8988T (cell line): ENCODE results near the gene WWC1.
A peak's percentile ranks its signal among the peaks of the same experiment; 100 is the strongest.

Experiments used
- DNase-seq: peaks from one replicate; pipeline ENCODE4 v3.0.0; 2011

The WWC1 gene

GRCh38 chr5:168365581-168366081 is 74.2 kb downstream of the WWC1 start:
- DNase-seq, result no peak

GRCh38 chr5:168366116-168366515 is 74.7 kb downstream of the WWC1 start:
- DNase-seq, result peak; percentile 39

- DNase-seq, result no peak
These were observed 77.4 kb downstream of the WWC1 start for GRCh38 chr5:168368854-168369253.

DNA sequence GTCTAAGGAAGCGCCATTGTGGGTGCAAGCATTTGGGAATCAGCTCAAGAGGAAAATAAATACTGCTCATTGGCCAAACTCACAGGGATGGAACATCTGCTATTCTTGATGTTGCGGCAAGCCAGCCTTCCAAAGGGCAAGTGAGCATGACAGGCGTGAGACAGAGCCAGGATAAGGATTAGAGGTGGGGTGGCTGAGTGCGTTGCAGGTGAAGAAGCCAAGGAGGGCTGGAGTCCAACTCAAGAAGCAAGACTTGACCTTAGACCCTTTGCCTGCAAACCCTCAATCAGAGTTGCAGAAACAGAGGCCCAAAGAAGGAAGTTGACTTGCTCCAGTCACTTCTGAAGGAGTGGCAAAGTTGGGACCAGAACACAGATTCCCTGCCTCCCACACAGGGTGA is 79.4 kb downstream of the WWC1 start:
- no peak for DNase-seq

- DNase-seq, result no peak
These were observed 81.0 kb downstream of the WWC1 start for GRCh38 chr5:168372356-168372946.

GRCh38 chr5:168374532-168374931 is 83.1 kb downstream of the WWC1 start:
- DNase-seq, result no peak

- no peak for DNase-seq
These were observed 83.8 kb downstream of the WWC1 start for GRCh38 chr5:168375214-168375613.

DNA sequence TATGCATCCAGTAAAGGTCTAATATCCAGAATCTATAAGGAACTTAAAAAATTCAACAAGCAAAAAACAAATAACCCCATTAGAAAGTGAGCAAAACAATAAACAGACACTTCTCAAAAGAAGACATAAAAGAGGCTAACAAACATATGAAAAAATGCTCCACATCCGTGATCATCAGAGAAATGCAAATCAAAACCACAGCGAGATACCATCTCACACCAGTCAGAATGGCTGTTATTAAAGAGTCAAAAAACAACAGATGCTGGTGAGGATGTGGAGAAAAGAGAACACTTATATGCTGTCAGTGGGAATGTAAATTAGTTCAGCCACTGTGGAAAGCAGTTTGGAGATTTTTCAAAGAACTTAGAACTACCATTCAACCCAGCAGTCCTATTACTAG is 86.1 kb downstream of the WWC1 start:
- no peak for DNase-seq

GRCh38 chr5:168378741-168379140 is 87.3 kb downstream of the WWC1 start:
- DNase-seq, result no peak

- DNase-seq, result no peak
These were observed 91.0 kb downstream of the WWC1 start for GRCh38 chr5:168382421-168382820.

DNA sequence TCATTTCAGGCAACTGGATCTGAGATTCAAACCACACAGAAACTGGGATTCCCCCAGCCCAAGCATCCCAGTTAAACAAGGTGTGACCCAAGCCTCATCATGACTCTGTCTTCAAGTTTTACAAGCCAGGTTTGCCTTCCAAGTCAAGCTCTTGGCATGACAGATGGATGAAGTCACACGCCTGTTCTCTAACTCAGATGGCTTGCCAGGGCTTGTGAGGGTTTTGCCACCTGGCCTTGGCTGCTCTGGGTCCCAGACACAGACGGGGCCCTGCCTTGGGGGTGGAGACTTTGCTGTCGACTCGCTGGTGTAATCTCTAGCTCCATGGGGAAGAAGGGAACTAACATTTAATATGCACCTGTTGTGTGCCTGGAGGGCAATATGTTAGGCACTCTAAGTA is 99.0 kb downstream of the WWC1 start:
- DNase-seq, result no peak

GRCh38 chr5:168393773-168394172 is 102.3 kb downstream of the WWC1 start:
- no peak for DNase-seq

- no peak for DNase-seq
These were observed 109.2 kb downstream of the WWC1 start for GRCh38 chr5:168400429-168401220.

- DNase-seq, result no peak
These were observed 109.8 kb downstream of the WWC1 start for GRCh38 chr5:168401226-168401625.

- no peak for DNase-seq
These were observed 110.4 kb downstream of the WWC1 start for GRCh38 chr5:168401880-168402279.

GRCh38 chr5:168404365-168404764 is 112.9 kb downstream of the WWC1 start:
- DNase-seq, result no peak

- DNase-seq, result no peak
These were observed 115.8 kb downstream of the WWC1 start for GRCh38 chr5:168407211-168407610.

DNA sequence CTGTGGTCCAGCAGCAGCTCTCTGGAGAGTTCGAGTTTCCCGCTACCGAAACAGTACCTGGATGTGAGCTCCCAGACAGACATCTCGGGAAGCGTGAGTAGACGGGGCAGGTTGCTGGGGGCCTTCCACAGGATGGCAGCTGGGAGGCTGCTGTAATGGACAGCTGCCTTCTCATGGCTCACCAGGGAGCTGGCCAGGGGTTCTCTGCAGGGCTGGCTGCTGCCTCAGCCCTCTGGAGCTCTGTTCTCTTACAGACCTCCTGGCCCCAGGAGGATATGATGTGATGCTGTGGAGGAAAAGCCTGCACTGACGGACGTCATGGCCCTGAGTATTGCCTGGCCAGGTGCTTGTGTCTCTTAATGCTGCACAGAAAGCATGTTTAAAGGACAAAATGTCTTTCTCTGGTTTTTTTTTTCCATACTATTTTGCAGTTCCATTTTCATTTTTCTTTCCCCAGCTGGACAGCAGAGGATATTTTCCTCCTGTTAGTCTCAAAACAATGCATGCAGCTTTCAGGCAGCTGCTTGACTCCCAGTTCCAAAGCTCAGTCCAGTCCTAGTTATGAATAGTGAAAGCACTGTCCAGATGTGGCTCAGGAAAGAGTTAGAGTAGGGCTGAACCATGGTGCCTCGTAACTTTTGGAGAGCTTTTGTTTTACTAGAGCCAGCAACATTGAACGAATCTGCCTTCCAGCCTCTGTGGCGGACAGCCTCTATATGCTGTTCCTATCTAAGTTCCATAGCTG is 117.3 kb downstream of the WWC1 start:
- DNase-seq, result no peak

DNA sequence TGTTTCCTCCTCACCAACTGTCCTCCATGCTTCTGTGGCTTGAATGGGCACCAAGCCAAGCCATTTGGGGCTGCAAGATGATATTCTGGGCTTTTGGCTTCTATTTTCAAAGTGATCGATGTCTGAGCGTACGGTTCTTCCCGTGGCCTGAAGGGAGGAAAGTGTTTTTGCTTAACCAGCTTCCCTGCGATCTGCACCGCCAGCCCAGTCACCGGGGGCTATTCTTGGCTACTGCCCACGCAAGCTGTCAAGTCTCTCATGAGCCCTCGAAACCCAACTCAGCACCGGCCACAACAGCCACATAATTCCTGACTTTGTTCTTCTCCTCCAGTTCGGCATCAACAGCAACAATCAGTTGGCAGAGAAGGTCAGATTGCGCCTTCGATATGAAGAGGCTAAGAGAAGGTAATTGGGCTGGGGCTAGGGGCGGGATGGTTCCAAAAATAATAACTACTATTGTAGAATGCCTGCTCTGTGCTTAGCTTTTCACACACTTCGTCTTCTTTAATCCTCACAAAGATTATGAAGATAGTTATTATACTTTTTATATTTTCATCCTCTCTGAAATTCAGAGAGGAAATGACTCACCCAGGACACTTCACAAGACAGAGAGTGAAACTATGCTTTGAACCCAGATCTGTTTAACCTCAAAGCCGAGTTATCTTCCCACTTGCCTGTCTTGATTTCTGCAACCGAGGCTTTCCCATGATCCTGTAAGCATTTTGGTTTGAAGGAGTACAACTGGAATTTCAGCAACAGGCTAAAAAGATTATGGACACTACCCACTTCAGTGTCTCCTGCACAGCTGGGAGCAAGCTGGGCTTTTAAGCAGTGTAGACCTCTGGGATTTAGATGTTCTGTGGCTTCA is 118.4 kb downstream of the WWC1 start:
- DNase-seq, result no peak

GRCh38 chr5:168411871-168412270 is 120.4 kb downstream of the WWC1 start:
- DNase-seq, result no peak

DNA sequence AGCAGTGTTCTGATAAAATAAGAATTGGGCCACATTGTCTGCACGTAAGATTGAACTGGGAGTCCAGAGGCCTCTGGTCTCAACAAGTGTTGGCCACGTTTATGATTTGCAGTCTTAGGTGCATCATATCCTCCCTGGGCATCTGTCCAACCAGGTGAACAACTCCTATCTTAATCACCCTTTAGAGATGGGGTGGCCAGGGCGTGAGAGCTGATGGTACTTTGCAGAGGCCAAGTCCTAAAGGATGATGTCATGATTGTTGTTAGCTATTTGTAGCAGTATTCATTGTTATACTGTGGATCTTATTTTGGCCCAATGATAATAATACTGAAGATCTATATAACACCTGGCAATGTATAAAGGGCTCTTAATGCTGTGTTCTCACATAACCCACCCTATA is 121.6 kb downstream of the WWC1 start:
- no peak for DNase-seq

DNA sequence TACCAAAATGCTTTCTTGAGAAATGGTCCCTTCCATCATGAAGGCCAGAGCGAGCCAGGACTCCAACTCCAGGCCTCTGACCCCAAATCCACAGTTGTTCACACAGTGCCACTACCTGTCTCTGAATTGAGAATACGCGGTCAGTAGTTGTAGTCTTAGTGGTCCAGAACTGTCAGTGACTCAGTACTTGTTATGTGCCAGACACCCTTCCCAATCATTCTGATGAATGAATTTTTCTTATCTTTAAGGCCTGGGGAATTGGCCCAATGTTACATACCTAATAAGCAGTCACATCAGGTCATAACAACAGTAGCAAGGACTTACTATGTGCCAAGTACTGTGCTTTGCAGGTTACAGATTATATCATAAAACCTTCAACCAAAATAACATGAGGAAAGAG is 122.2 kb downstream of the WWC1 start:
- no peak for DNase-seq

DNA sequence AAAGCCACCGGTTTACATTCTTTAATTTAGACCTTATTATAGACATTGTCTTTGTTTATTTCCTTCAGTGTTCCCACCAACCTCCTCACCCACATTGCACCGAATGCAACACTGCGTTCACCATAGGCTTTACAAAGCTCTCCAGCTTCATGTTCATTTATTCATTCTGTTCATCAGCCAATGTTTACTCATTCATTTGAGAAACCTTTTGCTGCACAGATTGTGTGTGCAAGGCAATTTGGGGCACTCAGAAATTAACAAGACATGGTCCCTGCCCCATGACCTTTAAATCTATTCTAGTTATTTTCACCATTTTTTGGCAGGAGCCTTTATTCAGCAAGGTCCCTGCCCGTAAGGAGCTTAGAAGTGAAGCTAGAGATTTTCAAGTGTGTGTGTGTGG is 124.0 kb downstream of the WWC1 start:
- no peak for DNase-seq
